K562 (cell line): ENCODE results near the gene ISYNA1. TPM values are rescaled to one million over a fixed set of nuclear protein-coding genes. Genes with fewer than 3 reads are reported as not detected.

Experiments used
- BRD9 ChIP-seq: fragments of 450-650 bp; IDR thresholded peaks from 2 replicates; pipeline ENCODE4 v1.6.1; 2018; ENCODE audit warnings: low read depth; ENCODE audit not compliant: partially characterized antibody
- CBFA2T2 ChIP-seq: fragments of 450-650 bp; conservative IDR thresholded peaks from 2 replicates; pipeline ENCODE4 v1.6.1; 2017; ENCODE audit warnings: mild to moderate bottlenecking
- FUS ChIP-seq: fragments of 200-400 bp; formaldehyde crosslinking; optimal IDR thresholded peaks from 2 replicates; pipeline ENCODE3; 2017; ENCODE audit warnings: low read depth, low read length
- KLF10 ChIP-seq: fragments of 250-450 bp; sonication (Bioruptor Pico); IDR thresholded peaks from 2 replicates; pipeline ENCODE4 v1.6.1; 2021; ENCODE audit warnings: matching md5 sums
- MCM5 ChIP-seq: fragments of 450-650 bp; IDR thresholded peaks from 2 replicates; pipeline ENCODE4 v1.6.1; 2016; ENCODE audit warnings: low read depth
- MTF1 ChIP-seq: fragments of 250-450 bp; sonication (Bioruptor Pico); IDR thresholded peaks from 2 replicates; pipeline ENCODE4 v1.9.0; 2021; ENCODE audit warnings: moderate library complexity, mild to moderate bottlenecking, inconsistent platforms, borderline replicate concordance
- NR2C1 ChIP-seq, 2 experiments: fragments of 450-650 bp; IDR thresholded peaks; 2 replicates each; pipeline ENCODE4 v1.6.1; 2017; ENCODE audit warnings: mild to moderate bottlenecking in 2 of 2, antibody characterized with exemption in 1 of 2, inconsistent platforms in 1 of 2, missing compliant biosample characterization in 1 of 2, missing genetic modification characterization in 1 of 2
- PCBP1 ChIP-seq: fragments of 200-400 bp; formaldehyde crosslinking; IDR thresholded peaks from 2 replicates; pipeline ENCODE4 v1.6.1; 2018; ENCODE audit warnings: mild to moderate bottlenecking, low read depth, low read length; ENCODE audit not compliant: poor library complexity, severe bottlenecking
- POLR2H ChIP-seq: IDR thresholded peaks from 2 replicates; pipeline ENCODE4 v1.6.1; 2016; ENCODE audit warnings: missing genetic modification characterization, low read depth, mild to moderate bottlenecking, control low read depth, missing compliant biosample characterization, moderate library complexity
- SRSF9 ChIP-seq: fragments of 200-400 bp; formaldehyde crosslinking; IDR thresholded peaks from 2 replicates; pipeline ENCODE4 v1.6.1; 2017; ENCODE audit warnings: low read depth, low read length, borderline replicate concordance
- TGIF2 ChIP-seq: sonication (generic); formaldehyde crosslinking; IDR thresholded peaks from 2 replicates; pipeline ENCODE4 v1.8.1; 2022; ENCODE audit warnings: mild to moderate bottlenecking, missing genetic modification reagents, moderate library complexity
- YY1 ChIP-seq, 3 experiments: IDR thresholded peaks; 2 replicates each; pipeline ENCODE4 v1.6.1; 2011; ENCODE audit warnings: low read length in 2 of 3, mild to moderate bottlenecking in 2 of 3, moderate library complexity in 2 of 3, borderline replicate concordance in 1 of 3, control low read depth in 1 of 3, low read depth in 1 of 3; ENCODE audit not compliant: insufficient read depth in 3 of 3, insufficient replicate concordance in 2 of 3, control insufficient read depth in 1 of 3, insufficient read length in 1 of 3; ENCODE audit errors: extremely low read depth in 1 of 3
- ZBTB17 ChIP-seq: fragments of 450-650 bp; formaldehyde crosslinking; IDR thresholded peaks from 2 replicates; pipeline ENCODE4 v1.4.0; 2020; ENCODE audit warnings: mild to moderate bottlenecking
- polyA plus RNA-seq, 8 experiments: library from polyadenylated mRNA; depleted of rRNA in 4 of 8; stranded (reverse) in 5 of 8; unstranded in 3 of 8; fragments of >200 nt; fragmentation: Nextera tagmentation in 2 of 8; fragmentation: Illumina TruSeq in 1 of 8; extraction: Ambion mirVana in 2 of 8; extraction: Trizol in 1 of 8; gene quantifications; 2 replicates each; pipeline versions ENCODE4 v1.2.1 to v1.2.3, GENCODE V29; 2011 to 2014; ENCODE audit warnings: inconsistent platforms in 1 of 8, missing spikeins in 1 of 8
- total RNA-seq, 7 experiments: library from RNA; depleted of rRNA in 6 of 7; stranded (reverse); fragments of >200 nt in 6 of 7; fragmentation: Illumina TruSeq in 2 of 7; extraction: Trizol in 2 of 7; gene quantifications; 2 replicates each; pipeline versions ENCODE4 v1.2.1 to v1.2.3, GENCODE V29; 2011 to 2021; ENCODE audit warnings: low replicate concordance in 1 of 7
- TF ChIP-seq, protein P1 (sequence below): fragments of 450-650 bp; IDR thresholded peaks from 2 replicates; pipeline ENCODE4 v1.6.1; 2016; ENCODE audit warnings: low read depth
- TF ChIP-seq, protein P2 (sequence below): sonication (generic); formaldehyde crosslinking; IDR thresholded peaks from 2 replicates; pipeline ENCODE4 v1.8.1; 2022; ENCODE audit warnings: missing genetic modification reagents
- TF ChIP-seq, protein P3 (sequence below): fragments of 250-450 bp; sonication (Bioruptor Pico); IDR thresholded peaks from 2 replicates; pipeline ENCODE4 v1.6.1; 2021; ENCODE audit warnings: mild to moderate bottlenecking

Gene ISYNA1
- total and polyA plus RNA-seq, 9 of the 15 experiments (the other 6 are each of a cell fraction or from before 2014, with no cell fraction given), result 21.8 to 460 (median 93.2) TPM

DNA sequence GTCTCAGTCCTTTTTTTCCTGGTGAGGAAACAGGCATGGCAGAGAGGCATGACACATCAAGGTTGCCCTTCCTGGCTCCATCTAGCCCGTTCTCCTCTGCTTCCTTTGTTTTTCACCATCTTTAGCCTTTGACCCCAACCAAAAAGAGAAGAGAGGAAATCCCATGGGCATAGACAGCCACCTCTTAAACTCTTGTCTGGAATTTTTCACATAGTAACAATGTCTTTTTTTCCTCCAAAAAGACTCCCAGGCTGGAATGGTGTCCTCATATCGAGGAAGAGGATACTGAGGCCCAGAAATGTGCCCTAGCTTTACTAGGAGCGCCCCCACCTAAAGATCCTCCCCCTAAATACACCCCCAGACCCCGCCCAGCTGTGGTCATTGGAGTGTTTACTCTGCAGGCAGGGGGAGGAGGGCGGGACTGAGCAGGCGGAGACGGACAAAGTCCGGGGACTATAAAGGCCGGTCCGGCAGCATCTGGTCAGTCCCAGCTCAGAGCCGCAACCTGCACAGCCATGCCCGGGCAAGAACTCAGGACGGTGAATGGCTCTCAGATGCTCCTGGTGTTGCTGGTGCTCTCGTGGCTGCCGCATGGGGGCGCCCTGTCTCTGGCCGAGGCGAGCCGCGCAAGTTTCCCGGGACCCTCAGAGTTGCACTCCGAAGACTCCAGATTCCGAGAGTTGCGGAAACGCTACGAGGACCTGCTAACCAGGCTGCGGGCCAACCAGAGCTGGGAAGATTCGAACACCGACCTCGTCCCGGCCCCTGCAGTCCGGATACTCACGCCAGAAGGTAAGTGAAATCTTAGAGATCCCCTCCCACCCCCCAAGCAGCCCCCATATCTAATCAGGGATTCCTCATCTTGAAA is 52.0 kb downstream of the ISYNA1 start, which contains the start of gene GDF15 (continued):
- TF ChIP-seq, protein P1, sequence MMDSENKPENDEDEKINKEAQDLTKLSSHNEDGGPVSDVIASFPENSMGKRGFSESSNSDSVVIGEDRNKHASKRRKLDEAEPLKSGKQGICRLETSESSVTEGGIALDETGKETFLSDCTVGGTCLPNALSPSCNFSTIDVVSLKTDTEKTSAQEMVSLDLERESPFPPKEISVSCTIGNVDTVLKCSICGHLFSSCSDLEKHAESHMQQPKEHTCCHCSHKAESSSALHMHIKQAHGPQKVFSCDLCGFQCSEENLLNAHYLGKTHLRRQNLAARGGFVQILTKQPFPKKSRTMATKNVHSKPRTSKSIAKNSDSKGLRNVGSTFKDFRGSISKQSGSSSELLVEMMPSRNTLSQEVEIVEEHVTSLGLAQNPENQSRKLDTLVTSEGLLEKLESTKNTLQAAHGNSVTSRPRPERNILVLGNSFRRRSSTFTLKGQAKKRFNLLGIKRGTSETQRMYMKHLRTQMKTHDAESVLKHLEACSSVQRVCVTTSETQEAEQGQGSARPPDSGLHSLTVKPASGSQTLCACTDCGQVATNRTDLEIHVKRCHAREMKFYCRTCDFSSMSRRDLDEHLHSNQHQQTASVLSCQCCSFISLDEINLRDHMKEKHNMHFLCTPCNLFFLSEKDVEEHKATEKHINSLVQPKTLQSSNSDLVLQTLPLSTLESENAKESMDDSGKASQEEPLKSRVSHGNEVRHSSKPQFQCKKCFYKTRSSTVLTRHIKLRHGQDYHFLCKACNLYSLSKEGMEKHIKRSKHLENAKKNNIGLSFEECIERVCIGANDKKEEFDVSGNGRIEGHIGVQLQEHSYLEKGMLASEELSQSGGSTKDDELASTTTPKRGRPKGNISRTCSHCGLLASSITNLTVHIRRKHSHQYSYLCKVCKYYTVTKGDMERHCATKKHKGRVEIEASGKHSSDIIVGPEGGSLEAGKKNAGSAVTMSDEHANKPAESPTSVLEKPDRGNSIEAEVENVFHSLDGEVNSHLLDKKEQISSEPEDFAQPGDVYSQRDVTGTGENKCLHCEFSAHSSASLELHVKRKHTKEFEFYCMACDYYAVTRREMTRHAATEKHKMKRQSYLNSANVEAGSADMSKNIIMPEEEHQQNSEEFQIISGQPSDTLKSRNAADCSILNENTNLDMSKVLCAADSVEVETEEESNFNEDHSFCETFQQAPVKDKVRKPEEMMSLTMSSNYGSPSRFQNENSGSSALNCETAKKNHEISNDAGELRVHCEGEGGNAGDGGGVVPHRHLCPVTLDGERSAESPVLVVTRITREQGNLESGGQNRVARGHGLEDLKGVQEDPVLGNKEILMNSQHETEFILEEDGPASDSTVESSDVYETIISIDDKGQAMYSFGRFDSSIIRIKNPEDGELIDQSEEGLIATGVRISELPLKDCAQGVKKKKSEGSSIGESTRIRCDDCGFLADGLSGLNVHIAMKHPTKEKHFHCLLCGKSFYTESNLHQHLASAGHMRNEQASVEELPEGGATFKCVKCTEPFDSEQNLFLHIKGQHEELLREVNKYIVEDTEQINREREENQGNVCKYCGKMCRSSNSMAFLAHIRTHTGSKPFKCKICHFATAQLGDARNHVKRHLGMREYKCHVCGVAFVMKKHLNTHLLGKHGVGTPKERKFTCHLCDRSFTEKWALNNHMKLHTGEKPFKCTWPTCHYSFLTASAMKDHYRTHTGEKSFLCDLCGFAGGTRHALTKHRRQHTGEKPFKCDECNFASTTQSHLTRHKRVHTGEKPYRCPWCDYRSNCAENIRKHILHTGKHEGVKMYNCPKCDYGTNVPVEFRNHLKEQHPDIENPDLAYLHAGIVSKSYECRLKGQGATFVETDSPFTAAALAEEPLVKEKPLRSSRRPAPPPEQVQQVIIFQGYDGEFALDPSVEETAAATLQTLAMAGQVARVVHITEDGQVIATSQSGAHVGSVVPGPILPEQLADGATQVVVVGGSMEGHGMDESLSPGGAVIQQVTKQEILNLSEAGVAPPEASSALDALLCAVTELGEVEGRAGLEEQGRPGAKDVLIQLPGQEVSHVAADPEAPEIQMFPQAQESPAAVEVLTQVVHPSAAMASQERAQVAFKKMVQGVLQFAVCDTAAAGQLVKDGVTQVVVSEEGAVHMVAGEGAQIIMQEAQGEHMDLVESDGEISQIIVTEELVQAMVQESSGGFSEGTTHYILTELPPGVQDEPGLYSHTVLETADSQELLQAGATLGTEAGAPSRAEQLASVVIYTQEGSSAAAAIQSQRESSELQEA, result no peak
- TF ChIP-seq BRD9 (peak; percentile 85), MTF1 (CRISPR knock-in tag) (no peak), ZBTB17 (CRISPR knock-in tag) (peak; percentile 83), MCM5 (no peak), POLR2H (tag) (peak; percentile 99), KLF10 (no peak), YY1 (IDR thresholded peaks at IDR 0.05; ENCODE audit: borderline replicate concordance in 1 of 3, control insufficient read depth in 1 of 3, extremely low read depth in 1 of 3, insufficient read depth in 3 of 3, insufficient read length in 1 of 3, insufficient replicate concordance in 2 of 3, low read depth in 1 of 3, low read length in 2 of 3) (peak in 2 of 3 experiments; percentile 59 to 73), PCBP1 (peak; percentile 64), CBFA2T2 (no peak), TGIF2 (CRISPR knock-in tag) (no peak), SRSF9 (no peak), FUS (no peak), NR2C1 (IDR thresholded peaks at IDR 0.05) (peak; percentile 76), NR2C1 (tag; IDR thresholded peaks at IDR 0.05) (peak; percentile 85)
- TF ChIP-seq, protein P2, sequence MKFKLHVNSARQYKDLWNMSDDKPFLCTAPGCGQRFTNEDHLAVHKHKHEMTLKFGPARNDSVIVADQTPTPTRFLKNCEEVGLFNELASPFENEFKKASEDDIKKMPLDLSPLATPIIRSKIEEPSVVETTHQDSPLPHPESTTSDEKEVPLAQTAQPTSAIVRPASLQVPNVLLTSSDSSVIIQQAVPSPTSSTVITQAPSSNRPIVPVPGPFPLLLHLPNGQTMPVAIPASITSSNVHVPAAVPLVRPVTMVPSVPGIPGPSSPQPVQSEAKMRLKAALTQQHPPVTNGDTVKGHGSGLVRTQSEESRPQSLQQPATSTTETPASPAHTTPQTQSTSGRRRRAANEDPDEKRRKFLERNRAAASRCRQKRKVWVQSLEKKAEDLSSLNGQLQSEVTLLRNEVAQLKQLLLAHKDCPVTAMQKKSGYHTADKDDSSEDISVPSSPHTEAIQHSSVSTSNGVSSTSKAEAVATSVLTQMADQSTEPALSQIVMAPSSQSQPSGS (CRISPR knock-in tag), result no peak
- TF ChIP-seq, protein P3, sequence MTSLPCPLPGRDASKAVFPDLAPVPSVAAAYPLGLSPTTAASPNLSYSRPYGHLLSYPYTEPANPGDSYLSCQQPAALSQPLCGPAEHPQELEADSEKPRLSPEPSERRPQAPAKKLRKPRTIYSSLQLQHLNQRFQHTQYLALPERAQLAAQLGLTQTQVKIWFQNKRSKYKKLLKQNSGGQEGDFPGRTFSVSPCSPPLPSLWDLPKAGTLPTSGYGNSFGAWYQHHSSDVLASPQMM (CRISPR knock-in tag), result 0 out of 2 replicates have a peak, but pooled peaks have one; percentile 21
